HG03060 (cell line): ENCODE measurements around the gene TRNT1.

Source experiments
- ATAC-seq: cut with Tn5 transposase; IDR thresholded peaks from one replicate; pipeline ENCODE4 v1.9.1; 2021; ENCODE audit warnings: low read depth, moderate number of reproducible peaks; ENCODE audit not compliant: unreplicated experiment

The TRNT1 gene

GRCh38 chr3:3177861-3178497 lies 51.2 kb downstream of the TRNT1 start:
- ATAC-seq = no peak

- ATAC-seq = no peak
Observed at GRCh38 chr3:3178498-3179328, 52.0 kb downstream of the TRNT1 start.

GRCh38 chr3:3179407-3180094 lies 52.8 kb downstream of the TRNT1 start, which contains the start of gene CRBN:
TSS of gene CRBN (minus strand) at chr3:3179691. CDS start at chr3:3179687, 4 bp downstream.
- ATAC-seq = peak; percentile 95

- no peak for ATAC-seq
Observed at GRCh38 chr3:3180456-3180855, 53.7 kb downstream of the TRNT1 start.

- no peak for ATAC-seq
Observed at GRCh38 chr3:3184876-3185275, 58.1 kb downstream of the TRNT1 start.

- no peak for ATAC-seq
Observed at GRCh38 chr3:3189102-3189727, 62.5 kb downstream of the TRNT1 start.

- ATAC-seq = no peak
Observed at GRCh38 chr3:3189961-3190360, 63.2 kb downstream of the TRNT1 start.

GRCh38 chr3:3191675-3192285 lies 65.0 kb downstream of the TRNT1 start:
- ATAC-seq = no peak

- ATAC-seq = no peak
Observed at GRCh38 chr3:3192286-3192675, 65.5 kb downstream of the TRNT1 start.

- ATAC-seq = no peak
Observed at GRCh38 chr3:3194861-3195260, 68.1 kb downstream of the TRNT1 start.

- ATAC-seq = no peak
Observed at GRCh38 chr3:3196148-3196861, 69.6 kb downstream of the TRNT1 start.
